ENCODE data around the gene RDH16.

The RDH16 gene, protein sequence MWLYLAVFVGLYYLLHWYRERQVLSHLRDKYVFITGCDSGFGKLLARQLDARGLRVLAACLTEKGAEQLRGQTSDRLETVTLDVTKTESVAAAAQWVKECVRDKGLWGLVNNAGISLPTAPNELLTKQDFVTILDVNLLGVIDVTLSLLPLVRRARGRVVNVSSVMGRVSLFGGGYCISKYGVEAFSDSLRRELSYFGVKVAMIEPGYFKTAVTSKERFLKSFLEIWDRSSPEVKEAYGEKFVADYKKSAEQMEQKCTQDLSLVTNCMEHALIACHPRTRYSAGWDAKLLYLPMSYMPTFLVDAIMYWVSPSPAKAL

GRCh38 chr12:56957229-56958052 lies at the start of gene RDH16:
TSS of gene RDH16 (minus strand) at chr12:56957608. CDS start at chr12:56957462, 146 bp downstream.
- H3K27ac ChIP-seq, result peak within 1 kb of the TSS in 10 of 21 experiments; percentile 0 to 65 (median 43)
- H3K4me3 ChIP-seq, result peak within 1 kb of the TSS in 4 of 7 experiments; percentile 2 to 20 (median 15)

DNA sequence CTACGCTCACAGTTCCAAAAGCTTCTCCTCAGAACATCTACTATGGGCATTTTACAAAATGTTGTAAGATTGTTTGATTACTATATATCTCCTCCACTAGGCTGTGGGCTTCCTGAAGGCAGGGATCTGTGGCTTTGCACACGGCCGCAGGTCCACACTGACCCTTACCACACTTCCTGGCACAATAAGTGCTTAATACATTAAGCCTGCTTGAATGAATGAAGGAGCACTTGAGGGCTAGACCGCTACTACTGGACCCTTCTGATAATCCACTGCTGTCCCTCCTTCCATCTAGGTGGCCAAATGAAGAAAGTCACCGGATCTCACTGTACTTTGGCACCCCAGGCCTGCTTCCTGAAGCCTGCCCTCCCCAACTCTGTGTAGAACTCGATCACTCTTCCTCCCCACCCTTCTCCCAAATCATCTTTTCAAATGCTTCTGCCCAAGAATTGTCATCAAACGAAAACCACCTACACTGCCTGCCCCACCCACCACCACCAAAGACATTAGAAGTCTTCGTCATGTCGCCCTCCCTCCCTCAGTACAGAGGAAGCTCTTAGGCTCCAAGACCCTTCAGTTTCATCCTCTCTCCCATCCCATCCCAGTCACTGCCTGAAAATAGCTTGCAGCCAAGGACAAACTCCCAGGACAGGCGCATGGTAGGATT lies 49.5 kb upstream of the RDH16 start:
- Histone ChIP-seq H3K4me3 (peak overlapping the region in 6 of 7 experiments; percentile 68 to 96 (median 83)), H3K27ac (peak overlapping the region in 9 of 21 experiments; percentile 18 to 62 (median 42))

- Histone ChIP-seq H3K27ac (peak within 1 kb of the TSS; percentile 50 to 97 (median 88)), H3K4me3 (peak within 1 kb of the TSS; percentile 68 to 96 (median 87))
Measured at GRCh38 chr12:57005980-57006808, 48.8 kb upstream of the RDH16 start, which contains the start of gene ZBTB39. TSS of gene ZBTB39 (minus strand) at chr12:57006546. CDS start at chr12:57004917, 1,629 bp downstream.

GRCh38 chr12:57004651-57005050 lies 47.2 kb upstream of the RDH16 start:
- Histone ChIP-seq H3K27ac (no peak overlapping the region), H3K4me3 (no peak overlapping the region)

DNA sequence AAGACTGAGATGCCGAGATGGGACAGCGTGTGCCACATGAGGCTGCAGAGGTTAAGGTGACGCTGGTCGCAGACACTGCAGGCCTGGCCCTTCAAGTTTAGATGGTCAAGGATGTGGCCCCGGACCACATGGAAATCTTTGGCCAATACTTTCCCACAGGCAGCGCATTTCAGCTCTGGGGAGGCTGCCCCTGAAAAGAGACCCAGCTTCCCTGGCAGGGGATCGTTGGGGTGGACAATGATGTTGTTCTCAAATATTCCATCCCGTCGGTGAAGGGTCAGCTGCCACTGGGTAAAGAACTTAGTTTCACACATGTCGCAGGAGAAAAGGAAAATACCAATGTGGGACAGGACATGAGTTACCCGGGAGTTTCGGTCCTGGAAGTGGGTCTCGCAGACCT lies 46.0 kb upstream of the RDH16 start:
- Histone ChIP-seq H3K4me3 (no peak overlapping the region), H3K27ac (no peak overlapping the region)

DNA sequence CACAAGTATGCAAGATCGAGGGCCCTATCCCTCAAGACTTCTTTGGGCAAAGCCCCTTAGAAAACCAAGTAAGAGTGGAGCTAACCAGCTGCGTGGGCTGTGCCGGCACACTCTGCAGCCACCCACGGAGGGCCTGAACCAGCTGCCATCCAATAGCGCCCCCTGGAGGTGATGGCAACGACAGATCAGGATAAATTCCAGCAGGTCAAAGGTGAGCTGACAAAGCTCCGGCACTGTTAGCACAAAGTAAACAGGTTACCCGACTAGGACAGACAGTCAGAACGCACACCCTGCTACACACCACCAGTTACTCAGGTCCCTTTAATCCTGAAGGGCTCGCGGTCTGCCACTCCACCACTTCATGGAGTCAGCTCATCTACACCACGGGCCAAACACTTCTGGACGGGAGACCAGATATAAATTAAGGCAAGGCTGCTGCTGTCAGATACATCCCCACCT lies 44.1 kb upstream of the RDH16 start:
- H3K27ac ChIP-seq, result no peak overlapping the region
- H3K4me3 ChIP-seq, result no peak overlapping the region

DNA sequence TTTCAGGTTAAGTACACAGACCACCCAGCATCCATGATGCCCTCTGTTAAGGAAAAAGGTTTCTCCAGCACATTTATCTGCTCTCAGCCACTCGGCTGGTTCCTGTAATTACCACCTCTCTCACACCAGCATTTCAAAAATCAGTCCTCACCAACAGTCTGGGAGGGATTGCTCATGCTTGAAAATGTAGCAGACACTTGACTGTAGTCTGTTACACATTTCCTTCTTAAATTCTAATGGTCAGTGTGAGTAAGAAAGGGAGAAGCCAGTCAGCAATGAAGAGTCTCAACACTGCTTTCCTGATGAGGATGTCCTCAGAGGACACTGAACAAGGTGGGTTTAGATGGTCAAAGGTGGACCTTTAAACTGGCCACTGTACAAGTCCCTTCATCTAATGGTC lies 43.0 kb upstream of the RDH16 start:
- Histone ChIP-seq H3K4me3 (no peak overlapping the region), H3K27ac (no peak overlapping the region)

- H3K4me3 ChIP-seq, result no peak overlapping the region
- peak overlapping the region in 1 of 21 experiments; percentile 21 for H3K27ac ChIP-seq
Measured at GRCh38 chr12:56999456-56999855, 42.0 kb upstream of the RDH16 start.

GRCh38 chr12:56998981-56999380 lies 41.6 kb upstream of the RDH16 start:
- Histone ChIP-seq H3K27ac (peak overlapping the region in 1 of 21 experiments; percentile 21), H3K4me3 (no peak overlapping the region)

- Histone ChIP-seq H3K27ac (peak overlapping the region in 1 of 21 experiments; percentile 21), H3K4me3 (no peak overlapping the region)
Measured at GRCh38 chr12:56998316-56998715, 40.9 kb upstream of the RDH16 start.

DNA sequence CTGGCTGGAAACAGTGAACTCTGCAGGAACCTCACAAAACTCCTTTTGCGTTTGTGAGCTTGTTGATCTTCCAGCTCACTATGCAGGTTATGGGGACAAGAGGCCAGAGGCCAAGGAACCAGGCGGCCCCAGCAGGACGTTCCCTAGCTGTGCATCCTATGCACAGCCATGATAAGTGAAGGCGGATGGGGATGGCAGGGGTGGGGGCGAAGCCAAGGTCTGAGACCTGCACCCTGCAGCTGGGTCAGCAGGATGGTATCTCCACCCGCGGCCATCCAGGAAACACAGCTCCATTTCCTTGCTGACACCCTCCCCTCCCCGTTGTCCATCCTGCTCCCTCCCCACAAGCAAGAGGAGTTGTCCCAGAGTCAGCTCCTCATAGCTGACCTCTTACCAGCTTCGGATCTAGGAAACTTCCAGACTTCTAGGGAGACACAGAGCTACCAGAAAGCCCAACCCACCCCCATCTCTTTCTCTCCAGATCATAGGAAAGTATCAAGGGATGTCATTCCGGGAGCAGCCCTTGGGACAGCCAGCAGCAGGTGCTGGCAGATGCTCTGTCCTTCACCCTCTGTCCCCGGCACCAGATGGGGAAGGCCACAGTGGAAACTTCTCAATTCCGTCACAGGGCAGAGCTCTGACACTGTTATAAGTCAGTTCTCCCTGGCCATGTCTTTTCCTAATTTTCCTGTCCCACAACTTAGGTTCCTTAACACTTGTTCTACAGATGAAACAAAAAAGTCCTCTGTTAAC lies 39.6 kb upstream of the RDH16 start:
- H3K4me3 ChIP-seq, result no peak overlapping the region
- H3K27ac ChIP-seq, result no peak overlapping the region

- Histone ChIP-seq H3K27ac (no peak overlapping the region), H3K4me3 (no peak overlapping the region)
Measured at GRCh38 chr12:56995930-56996496, 38.6 kb upstream of the RDH16 start.

- H3K27ac ChIP-seq, result no peak overlapping the region
- H3K4me3 ChIP-seq, result no peak overlapping the region
Measured at GRCh38 chr12:56995201-56995929, 38.0 kb upstream of the RDH16 start.

DNA sequence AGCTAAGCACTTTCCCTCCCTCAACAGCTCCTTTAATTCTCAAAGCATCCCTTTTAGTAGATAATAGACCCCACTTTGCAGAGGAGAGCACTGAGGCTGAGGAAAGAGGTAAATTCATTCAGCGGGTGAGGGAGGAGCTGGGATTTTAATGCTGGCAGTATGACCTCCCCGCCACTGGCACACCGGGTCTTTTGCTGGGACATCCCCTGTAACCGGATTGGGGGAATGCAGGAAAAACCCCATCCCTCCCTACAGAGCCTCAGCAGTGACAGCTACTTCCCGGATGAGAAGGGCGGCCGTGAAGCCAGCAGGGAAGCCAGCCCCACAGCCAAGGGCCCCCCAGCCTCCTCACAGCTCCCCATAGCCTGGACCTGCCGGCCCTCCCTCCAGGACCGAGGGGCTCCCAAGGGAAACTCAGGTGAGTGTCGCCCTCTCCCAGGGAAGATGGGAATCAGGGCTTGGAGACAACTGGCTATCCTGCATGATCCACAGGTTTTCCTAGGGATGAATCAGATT lies 36.9 kb upstream of the RDH16 start:
- Histone ChIP-seq H3K27ac (no peak overlapping the region), H3K4me3 (no peak overlapping the region)

- Histone ChIP-seq H3K27ac (no peak overlapping the region), H3K4me3 (no peak overlapping the region)
Measured at GRCh38 chr12:56993346-56993745, 35.9 kb upstream of the RDH16 start.

DNA sequence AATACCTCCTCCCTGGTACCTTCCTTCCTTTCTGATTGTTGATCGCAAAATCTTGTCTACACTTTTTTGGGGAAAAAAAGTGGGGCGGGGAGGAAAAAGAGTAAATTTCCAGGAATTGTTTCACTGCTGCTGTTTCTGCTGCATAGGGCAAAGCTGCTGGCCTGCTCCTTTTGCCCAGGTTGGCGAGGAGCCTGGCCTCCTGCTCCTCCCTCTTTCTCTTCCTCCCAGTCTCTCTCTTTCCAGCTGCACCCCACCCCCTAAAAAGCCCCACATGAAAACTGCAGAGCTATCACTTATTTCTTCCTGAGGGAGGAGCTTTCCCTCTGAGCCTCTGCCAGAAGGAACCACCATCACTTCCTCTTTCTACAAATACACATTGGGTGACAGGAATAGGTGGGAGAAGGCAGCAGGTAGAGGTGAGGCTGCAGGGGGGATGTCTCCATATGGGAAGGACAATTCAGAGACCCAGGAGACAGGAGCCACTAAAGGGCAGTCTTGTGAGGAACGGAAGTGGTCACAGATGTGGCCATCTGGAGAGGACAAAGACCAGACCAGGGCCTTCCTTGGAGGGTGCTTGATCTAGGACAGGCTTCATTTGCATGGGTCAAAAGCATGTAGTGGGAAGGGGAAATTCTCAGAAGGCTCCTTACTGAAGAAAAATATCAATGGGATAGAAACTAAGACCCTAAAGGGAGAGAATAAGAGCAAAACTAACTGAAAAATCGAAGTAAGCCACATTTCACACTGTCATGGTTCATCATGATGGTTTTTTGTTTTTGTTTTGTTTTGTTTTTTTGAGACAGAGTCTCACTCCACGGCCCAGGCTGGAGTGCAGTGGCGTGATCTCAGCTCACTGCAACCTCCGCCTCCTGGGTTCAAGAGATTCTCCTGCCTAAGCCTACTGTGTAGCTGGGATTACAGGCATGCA lies 34.2 kb upstream of the RDH16 start:
- Histone ChIP-seq H3K4me3 (no peak overlapping the region), H3K27ac (peak overlapping the region in 6 of 21 experiments; percentile 2 to 51 (median 41))
